PC-3 (cell line): ENCODE results near the gene ZNF14.

Source experiments
- EZH2 ChIP-seq: fragments of 300-600 bp; sonication (generic); IDR thresholded peaks from one replicate; pipeline ENCODE4 v1.6.1; 2017; ENCODE audit warnings: antibody characterized with exemption, mild to moderate bottlenecking, low read length; ENCODE audit not compliant: unreplicated experiment
- EZH2phosphoT487 ChIP-seq: fragments of 300-600 bp; sonication (generic); IDR thresholded peaks from 2 replicates; pipeline ENCODE4 v1.6.1; 2018; ENCODE audit warnings: mild to moderate bottlenecking, antibody characterized with exemption, low read length, borderline replicate concordance
- TF ChIP-seq, protein P1 (sequence below): fragments of 300-600 bp; sonication (generic); conservative IDR thresholded peaks from 2 replicates; pipeline ENCODE4 v1.5.1; 2017; ENCODE audit warnings: antibody characterized with exemption, low read depth, mild to moderate bottlenecking, low read length

DNA sequence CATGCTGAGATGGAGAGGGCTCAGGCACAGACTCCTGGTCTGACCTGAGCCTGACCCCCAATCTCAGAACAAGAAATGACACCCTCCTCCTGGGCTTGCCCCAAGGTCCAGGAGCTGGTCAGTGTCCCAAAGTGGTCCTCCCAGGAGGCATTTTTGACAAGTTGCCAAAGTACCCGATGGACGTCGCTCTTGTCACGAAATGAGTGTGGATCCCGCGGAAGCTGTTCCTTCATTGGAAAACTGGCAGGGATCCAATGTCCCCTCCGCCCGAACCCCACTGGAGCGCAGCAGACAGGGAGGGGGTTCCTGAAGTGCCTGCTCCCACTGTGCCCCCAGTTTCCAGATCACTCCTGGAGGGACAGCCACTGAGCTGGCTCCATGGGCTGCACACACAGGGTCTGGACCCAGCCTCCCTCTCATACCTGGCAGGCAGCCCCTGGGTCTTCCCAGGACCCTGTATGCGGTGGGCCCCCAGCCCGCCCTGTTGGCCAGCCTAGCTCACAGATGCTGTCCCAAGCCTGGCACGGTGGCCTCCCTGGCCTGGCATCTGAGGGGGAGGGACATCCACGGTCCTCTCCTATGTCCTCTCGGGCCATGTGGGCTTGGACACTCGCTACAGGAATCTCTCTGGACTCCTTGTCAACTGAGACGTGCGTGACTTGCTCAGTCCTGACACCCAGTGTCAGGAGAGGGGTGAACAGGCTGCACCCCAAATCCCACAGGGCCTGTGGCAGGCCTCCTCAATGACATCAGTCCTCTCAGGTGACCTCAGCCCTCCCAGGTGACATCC, 12.8 kb upstream of the ZNF14 start:
- TF ChIP-seq, protein P1, sequence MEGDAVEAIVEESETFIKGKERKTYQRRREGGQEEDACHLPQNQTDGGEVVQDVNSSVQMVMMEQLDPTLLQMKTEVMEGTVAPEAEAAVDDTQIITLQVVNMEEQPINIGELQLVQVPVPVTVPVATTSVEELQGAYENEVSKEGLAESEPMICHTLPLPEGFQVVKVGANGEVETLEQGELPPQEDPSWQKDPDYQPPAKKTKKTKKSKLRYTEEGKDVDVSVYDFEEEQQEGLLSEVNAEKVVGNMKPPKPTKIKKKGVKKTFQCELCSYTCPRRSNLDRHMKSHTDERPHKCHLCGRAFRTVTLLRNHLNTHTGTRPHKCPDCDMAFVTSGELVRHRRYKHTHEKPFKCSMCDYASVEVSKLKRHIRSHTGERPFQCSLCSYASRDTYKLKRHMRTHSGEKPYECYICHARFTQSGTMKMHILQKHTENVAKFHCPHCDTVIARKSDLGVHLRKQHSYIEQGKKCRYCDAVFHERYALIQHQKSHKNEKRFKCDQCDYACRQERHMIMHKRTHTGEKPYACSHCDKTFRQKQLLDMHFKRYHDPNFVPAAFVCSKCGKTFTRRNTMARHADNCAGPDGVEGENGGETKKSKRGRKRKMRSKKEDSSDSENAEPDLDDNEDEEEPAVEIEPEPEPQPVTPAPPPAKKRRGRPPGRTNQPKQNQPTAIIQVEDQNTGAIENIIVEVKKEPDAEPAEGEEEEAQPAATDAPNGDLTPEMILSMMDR = no peak
- TF ChIP-seq EZH2 (no peak), EZH2phosphoT487 (no peak)
